ENCODE results near the gene TMEM120A.
"Not testable (repeated sequence)": the region's sequence is repeated elsewhere in the genome, so short reads cannot be mapped to it uniquely, and the experiment has no call there.

- not testable (repeated sequence) for TF ChIP-seq CTCF (IDR thresholded peaks at IDR 0.05; ENCODE audit: low read depth, low read length, poor library complexity, severe bottlenecking); EZH2phosphoT487 (IDR thresholded peaks at IDR 0.05; ENCODE audit: borderline replicate concordance, low read length)
These were observed 10.6 kb upstream of the TMEM120A start for GRCh38 chr7:76005004-76005403.
